Activated CD4-positive, CD25-positive, alpha-beta regulatory T cell treated with anti-CD3 and anti-CD28 coated beads, Interleukin-2, amount 50 U/mL, for 24 hours (primary cell): Measurements from ENCODE around the gene STK10.

Experiments used
- ATAC-seq, 2 donors: fragments of 150-1000 bp; cut with Tn5 transposase; one replicate each; pipeline ENCODE4 v1.10.0; 2021; ENCODE audit warnings: mild to moderate bottlenecking in 1 of 2, moderate library complexity in 1 of 2

The STK10 gene

GRCh38 chr5:172141949-172142319 is 46.1 kb downstream of the STK10 start:
- ATAC-seq = no peak

GRCh38 chr5:172140866-172141265 is 47.2 kb downstream of the STK10 start:
- ATAC-seq = no peak

GRCh38 chr5:172140120-172140519 is 47.9 kb downstream of the STK10 start:
- ATAC-seq = no peak

DNA sequence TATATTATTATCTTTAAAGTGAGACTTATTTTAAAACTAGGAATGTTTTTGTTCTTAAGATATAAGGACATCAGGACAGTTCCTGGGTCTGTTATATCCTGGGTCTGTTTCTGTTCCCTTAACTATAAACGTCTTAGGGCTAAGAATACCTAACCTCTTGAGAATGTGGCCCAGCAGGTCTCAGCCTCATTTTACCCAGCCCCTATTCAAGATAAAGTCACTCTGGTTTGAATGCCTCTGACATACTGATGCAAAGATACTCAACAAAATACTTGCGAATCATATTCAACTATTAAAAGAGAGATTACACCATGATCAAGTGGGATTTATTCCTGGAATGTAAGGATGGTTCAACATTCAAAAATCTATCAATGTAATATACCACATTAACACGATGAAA is 51.0 kb downstream of the STK10 start:
- no peak for ATAC-seq

DNA sequence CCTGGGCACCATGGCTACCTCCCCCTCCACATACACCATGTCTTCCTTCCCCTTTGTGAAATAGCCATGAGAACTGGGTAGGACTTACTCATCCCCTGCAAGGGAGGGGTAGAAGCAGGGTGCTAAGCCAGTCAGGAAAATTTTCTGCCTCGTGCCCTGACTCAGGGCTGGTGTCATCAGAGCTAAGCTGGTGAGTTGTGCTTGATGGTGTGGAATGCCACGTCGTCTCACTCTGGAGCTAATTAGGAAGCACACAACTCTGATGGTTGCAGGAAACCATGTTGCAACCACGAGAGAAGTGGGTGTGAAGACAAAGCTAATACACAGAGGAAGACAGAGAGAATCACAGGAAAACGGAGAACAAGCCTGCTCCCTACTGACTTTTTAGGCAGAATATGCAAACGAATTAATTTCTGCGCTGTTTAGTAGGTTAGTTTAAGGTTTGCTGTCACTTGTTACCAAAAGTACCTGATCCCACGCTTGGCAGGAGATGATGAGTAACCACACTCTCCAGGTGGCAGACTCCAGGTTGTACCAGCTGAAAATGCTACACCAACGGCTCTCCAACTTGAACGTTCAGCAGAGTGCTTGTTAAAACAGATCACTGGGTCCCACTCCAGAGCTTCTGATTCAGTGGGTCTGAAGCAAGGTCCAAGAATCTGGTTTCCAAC is 54.5 kb downstream of the STK10 start:
- peak; percentile 98 to 99 for ATAC-seq

GRCh38 chr5:172131690-172132089 is 56.3 kb downstream of the STK10 start:
- no peak for ATAC-seq

GRCh38 chr5:172129256-172129910 is 58.6 kb downstream of the STK10 start:
- no peak for ATAC-seq

GRCh38 chr5:172127581-172127980 is 60.4 kb downstream of the STK10 start:
- ATAC-seq = no peak

DNA sequence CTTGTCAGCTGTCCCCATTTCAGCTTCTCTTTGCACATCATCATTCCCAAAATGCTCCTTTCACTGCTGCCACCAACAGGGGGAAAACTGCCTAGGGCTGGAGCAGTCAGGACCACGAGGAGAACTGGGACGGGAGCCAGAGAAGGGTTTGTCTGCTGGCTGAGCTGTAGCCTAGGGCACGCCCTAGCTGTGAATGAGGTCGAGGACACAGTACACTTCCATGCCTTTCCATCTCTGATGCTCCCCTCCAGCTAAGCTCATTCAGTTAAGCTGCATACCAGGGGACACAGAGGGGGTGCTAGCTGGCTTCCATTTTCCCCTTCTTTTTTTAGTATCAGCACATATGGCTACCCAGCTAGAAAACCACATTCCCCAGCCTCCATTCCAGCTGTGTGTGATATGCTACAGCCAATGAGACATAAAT is 64.7 kb downstream of the STK10 start:
- no peak for ATAC-seq

- ATAC-seq = no peak
Measured at GRCh38 chr5:172119921-172120688, 67.9 kb downstream of the STK10 start.

GRCh38 chr5:172118891-172119290 is 69.1 kb downstream of the STK10 start:
- ATAC-seq = no peak

DNA sequence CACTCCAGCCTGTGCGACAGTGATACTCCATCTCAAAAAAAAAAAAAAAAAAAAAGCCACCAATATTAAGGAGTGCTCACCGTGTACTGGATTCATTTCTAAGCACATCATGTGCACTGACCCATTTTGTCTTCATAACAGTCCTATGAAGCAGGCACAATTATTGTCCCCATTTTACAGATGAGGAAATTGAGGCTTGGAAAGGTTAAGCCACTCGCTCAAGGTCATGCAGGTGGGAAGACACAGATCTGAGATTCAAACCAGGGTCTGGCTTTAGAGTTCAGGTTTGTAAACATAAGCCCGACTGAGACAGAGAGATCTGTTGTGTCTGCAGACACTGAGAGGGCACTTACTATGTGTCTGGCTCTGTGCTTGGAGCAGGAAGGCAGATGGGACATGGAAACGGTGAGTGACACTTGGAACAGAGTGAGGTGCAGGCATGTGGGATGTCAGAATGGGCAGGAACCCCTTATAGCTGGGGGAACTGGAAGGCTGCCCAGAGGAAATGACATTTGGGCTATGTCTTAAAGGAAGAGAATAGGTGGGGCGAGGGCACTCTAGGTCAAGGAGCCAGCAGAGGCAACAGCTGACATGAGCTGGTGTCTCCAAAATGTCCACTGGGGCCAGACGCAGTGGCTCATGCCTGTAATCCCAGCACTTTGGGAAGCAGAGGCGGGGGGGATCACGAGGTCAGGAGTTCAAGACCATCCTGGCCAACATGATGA is 69.9 kb downstream of the STK10 start:
- no peak for ATAC-seq

DNA sequence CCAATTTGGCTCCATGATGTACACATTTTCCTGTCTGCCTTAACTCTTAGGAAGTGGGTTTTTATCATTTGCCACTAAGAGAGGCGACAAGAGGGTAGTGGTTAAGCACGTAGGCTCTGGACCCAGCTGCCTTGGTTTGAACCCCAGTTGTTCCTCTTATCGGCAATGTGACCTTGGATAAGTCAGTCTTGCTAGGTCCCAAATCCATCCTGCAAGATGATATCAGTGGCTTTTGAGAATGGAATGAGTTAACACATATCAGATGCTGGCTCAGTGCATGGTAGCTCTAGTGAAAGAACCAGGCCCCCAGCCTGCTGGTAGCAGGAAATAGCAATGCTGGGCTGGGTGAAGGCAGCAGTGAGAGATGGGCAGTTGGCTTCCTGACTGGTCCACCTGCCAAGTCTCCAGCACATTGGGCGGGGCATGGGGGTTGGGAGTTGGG is 72.5 kb downstream of the STK10 start:
- ATAC-seq = no peak

DNA sequence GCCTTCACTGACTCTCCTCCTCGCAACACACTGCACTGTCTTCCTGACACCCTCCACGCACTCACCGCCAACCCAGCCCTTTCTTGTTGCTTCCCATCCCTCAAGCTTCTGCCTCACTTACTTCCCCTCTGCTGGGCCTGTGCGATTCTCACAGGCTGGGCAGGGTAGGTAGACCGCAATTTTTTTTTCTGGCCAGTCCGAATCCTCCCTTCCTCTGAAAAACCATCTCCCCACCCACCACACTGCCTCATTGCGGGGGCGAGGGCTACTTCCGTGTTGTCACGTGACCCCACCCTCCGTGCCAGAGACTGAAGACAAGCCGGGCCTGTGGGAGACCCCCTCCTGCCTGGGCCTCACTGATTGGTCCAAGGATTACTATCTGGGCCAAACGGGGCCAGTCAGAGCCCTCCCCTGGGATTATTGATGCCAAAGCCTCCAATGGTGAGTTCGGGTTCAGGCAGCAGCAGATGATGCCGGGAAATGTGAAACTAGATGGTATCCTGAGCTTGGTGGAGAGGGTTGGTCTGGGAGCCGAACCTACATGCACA is 73.1 kb downstream of the STK10 start:
- peak; percentile 60 to 63 for ATAC-seq

- peak; percentile 58 to 64 for ATAC-seq
Measured at GRCh38 chr5:172113036-172113435, 75.0 kb downstream of the STK10 start.

DNA sequence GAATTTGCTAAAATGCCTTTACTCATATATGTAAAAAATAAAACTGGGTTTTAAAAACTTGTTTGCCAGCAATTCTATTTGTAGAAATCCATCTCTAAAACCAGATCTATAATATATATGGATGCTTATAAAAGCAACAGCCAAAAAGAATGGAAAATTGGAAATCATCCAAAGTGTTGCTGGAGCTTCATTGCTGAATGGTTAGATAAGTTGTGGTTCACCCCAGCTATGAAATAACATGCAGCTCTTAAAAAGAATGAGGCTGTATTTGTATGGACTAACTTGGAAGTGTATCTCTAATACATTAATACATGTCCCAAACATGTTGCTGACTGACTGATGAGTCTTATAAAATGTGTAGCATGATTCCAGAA is 76.2 kb downstream of the STK10 start:
- ATAC-seq = no peak

DNA sequence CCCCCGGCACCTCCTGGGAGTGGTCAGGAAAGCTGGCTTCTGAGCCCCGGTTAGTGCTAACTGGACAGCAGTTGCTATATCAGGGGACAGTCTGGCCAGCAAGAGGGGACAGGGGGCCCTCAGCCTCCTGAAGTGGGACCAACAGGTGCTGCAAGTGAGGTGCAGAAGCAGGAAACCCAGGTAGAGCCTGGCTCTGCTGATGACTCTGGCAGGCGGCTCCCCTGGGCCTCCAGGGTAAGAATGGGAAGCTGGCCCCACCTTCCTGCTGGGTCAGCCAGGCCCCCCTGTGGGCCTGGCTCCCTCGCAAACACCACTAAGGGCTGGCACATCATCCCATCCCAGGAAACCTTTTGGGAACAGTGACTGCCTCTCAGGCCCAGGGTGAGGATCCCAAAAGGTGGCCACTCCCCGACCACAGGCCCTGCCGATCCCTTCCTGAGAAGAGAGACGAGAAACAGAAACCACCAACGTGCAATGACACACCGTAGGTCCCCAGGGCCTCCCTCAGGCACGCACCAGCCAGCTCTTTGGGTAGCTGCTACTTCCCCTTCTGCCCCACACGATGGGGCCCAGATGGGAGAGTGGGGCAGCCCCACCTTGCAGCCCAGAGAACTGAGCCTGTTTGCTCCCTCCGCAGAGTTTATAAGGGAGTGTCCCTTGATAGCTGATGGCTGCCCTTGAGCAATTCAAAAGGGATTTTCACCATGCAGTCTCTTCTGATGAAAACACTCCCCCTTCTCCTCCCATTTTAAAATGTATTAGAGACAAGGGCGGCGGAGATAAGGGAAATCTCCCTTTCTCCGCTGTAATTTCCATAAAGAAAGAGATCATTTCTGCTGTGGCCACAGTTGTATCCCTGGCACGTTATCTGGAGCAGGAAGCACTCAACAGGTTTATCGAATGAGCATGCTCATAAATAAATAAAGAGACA is 76.8 kb downstream of the STK10 start:
- peak; percentile 87 to 89 for ATAC-seq

- no peak for ATAC-seq
Measured at GRCh38 chr5:172110260-172110815, 77.7 kb downstream of the STK10 start.

DNA sequence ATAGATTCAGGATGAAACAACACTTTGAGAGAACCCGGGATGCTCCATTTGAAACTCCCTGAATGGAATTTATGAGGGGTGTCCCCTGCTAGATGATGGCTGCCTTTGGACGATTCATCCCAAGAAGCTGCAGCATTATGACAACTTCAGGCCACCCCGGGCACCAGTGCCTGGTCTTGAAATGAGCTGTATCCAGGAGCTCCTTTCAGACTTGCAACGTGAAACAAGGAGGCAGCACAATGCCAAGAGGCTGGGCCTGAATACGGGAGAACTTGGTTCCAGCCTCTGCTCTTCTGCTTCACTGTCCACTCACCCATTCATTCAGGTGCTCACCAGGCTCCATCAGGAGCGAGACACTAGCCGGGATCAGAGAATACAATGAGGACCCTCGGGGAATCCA is 78.3 kb downstream of the STK10 start:
- ATAC-seq = no peak

- ATAC-seq = no peak
Measured at GRCh38 chr5:172107571-172107970, 80.5 kb downstream of the STK10 start.
